Mesenchymal stem cell (in vitro differentiated cells and primary cell): ENCODE results near the gene EVL.

Experiments
- DNase-seq: peaks from one replicate; pipeline ENCODE4 v3.0.0-alpha.2; 2013
- H2AFZ ChIP-seq: one replicate; pipeline ENCODE4 v1.6.1; 2013; ENCODE audit warnings: low read depth, mild to moderate bottlenecking, control low read depth, inconsistent platforms, low read length, moderate library complexity
- H2AK5ac ChIP-seq: 2 replicates; pipeline ENCODE4 v1.6.1; 2013; ENCODE audit warnings: low read length, moderate library complexity, mild to moderate bottlenecking, inconsistent platforms; ENCODE audit not compliant: severe bottlenecking
- H2BK120ac ChIP-seq: one replicate; pipeline ENCODE4 v1.6.1; 2013; ENCODE audit warnings: low read depth, mild to moderate bottlenecking, inconsistent platforms, low read length, moderate library complexity
- H2BK12ac ChIP-seq, 2 experiments: one replicate each; pipeline ENCODE4 v1.6.1; 2013; ENCODE audit warnings: inconsistent platforms in 2 of 2, low read length in 2 of 2, mild to moderate bottlenecking in 2 of 2, moderate library complexity in 2 of 2, control low read depth in 1 of 2
- H2BK15ac ChIP-seq: one replicate; pipeline ENCODE4 v1.6.1; 2013; ENCODE audit warnings: mild to moderate bottlenecking, low read depth, inconsistent platforms; ENCODE audit not compliant: poor library complexity, severe bottlenecking
- H2BK5ac ChIP-seq: 2 replicates; pipeline ENCODE4 v1.6.1; 2013; ENCODE audit warnings: low read depth, mild to moderate bottlenecking, low read length, control low read depth, inconsistent platforms; ENCODE audit not compliant: poor library complexity, severe bottlenecking
- H3K14ac ChIP-seq, 2 experiments: one replicate each; pipeline ENCODE4 v1.6.1; 2013; ENCODE audit warnings: inconsistent platforms in 2 of 2, low read length in 2 of 2, control low read depth in 1 of 2, mild to moderate bottlenecking in 1 of 2, moderate library complexity in 1 of 2
- H3K18ac ChIP-seq, 2 experiments: one replicate each; pipeline ENCODE4 v1.6.1; 2013; ENCODE audit warnings: inconsistent platforms in 2 of 2, low read length in 2 of 2, control low read depth in 1 of 2, low read depth in 1 of 2, mild to moderate bottlenecking in 1 of 2
- H3K23ac ChIP-seq, 2 experiments: one replicate each; pipeline ENCODE4 v1.6.1; 2013; ENCODE audit warnings: inconsistent platforms in 2 of 2, low read length in 2 of 2, mild to moderate bottlenecking in 2 of 2, moderate library complexity in 2 of 2, control low read depth in 1 of 2
- H3K27ac ChIP-seq: 2 replicates; pipeline ENCODE4 v1.5.1; 2013; ENCODE audit warnings: mild to moderate bottlenecking, moderate library complexity, low read length, control low read depth, inconsistent platforms; ENCODE audit not compliant: poor library complexity, severe bottlenecking
- H3K27me3 ChIP-seq, 2 experiments: 2 replicates each; pipeline versions ENCODE4 v1.6.1 to v1.7.0; 2013; ENCODE audit warnings: low read length in 2 of 2, mild to moderate bottlenecking in 2 of 2, moderate library complexity in 2 of 2, control low read depth in 1 of 2, inconsistent platforms in 1 of 2; ENCODE audit not compliant: control insufficient read depth in 1 of 2, insufficient read depth in 1 of 2
- H3K36me3 ChIP-seq, 2 experiments: 2 replicates each; pipeline versions ENCODE4 v1.6.1 to v1.7.0; 2013; ENCODE audit warnings: low read length in 2 of 2, control low read depth in 1 of 2, inconsistent platforms in 1 of 2, low read depth in 1 of 2, mild to moderate bottlenecking in 1 of 2; ENCODE audit not compliant: insufficient read depth in 2 of 2, control insufficient read depth in 1 of 2
- H3K4ac ChIP-seq, 2 experiments: one replicate each; pipeline ENCODE4 v1.6.1; 2013; ENCODE audit warnings: inconsistent platforms in 2 of 2, low read length in 2 of 2, mild to moderate bottlenecking in 2 of 2, moderate library complexity in 2 of 2, control low read depth in 1 of 2, low read depth in 1 of 2
- H3K4me1 ChIP-seq: 2 replicates; pipeline ENCODE4 v1.6.1; 2013; ENCODE audit warnings: low read depth, low read length, control low read depth; ENCODE audit not compliant: control insufficient read depth, insufficient read depth
- H3K4me2 ChIP-seq: 2 replicates; pipeline ENCODE4 v1.6.1; 2013; ENCODE audit warnings: low read length, mild to moderate bottlenecking, inconsistent platforms; ENCODE audit not compliant: poor library complexity, severe bottlenecking
- H3K4me3 ChIP-seq, 2 experiments: 2 replicates each; pipeline versions ENCODE4 v1.5.1 to v1.7.0; 2013; ENCODE audit warnings: low read length in 2 of 2, mild to moderate bottlenecking in 2 of 2, control low read depth in 1 of 2, low read depth in 1 of 2; ENCODE audit not compliant: insufficient read depth in 1 of 2
- H3K79me1 ChIP-seq: replicated peaks from 2 replicates; pipeline ENCODE4 v1.6.1; 2013; ENCODE audit warnings: mild to moderate bottlenecking, control low read depth, low read length, inconsistent platforms; ENCODE audit not compliant: poor library complexity, severe bottlenecking
- H3K9ac ChIP-seq: 2 replicates; pipeline ENCODE4 v1.7.0; 2013; ENCODE audit warnings: mild to moderate bottlenecking, low read length, moderate library complexity
- H3K9me3 ChIP-seq: 2 replicates; pipeline ENCODE4 v1.7.0; 2013; ENCODE audit warnings: mild to moderate bottlenecking, low read length; ENCODE audit not compliant: control insufficient read depth
- H4K8ac ChIP-seq: one replicate; pipeline ENCODE4 v1.6.1; 2013; ENCODE audit warnings: inconsistent platforms, mild to moderate bottlenecking, low read length, moderate library complexity
- H4K91ac ChIP-seq: one replicate; pipeline ENCODE4 v1.6.1; 2013; ENCODE audit warnings: mild to moderate bottlenecking, low read length, inconsistent platforms
- WGBS: methylation state at CpG from one replicate; pipeline ENCODE4 v1.1.7; 2013; ENCODE audit warnings: mixed read lengths; 5-methylcytosine and 5-hydroxymethylcytosine counted together

The EVL gene

DNA sequence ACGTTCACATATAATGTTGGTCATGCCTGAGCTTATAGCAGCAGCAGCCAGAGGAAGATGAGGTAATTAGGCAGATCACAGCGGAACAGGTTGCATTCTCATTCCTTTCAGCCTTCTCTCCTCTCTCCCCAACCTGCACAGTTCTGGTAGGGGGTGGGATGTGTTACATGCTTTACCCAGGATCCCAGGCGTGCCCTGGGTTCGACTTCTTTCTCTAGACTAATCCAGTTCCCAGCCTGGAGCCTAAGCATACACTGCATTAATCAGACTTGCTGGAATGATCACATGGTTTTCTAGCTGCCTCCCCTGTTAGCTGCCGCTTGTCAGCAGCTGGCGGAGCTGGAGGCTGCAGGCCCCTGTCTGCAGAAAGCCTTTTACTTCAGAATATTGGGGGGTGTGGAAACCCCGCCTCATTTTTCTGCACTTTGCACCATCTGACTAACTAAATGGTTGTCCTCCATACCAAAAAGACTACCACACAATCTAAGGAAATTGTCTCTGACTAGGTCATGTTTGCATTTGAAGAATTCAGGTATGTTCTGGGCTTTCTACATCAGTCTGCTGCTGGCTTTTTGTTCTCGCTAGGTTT lies 46.0 kb upstream of the EVL start:
- WGBS, result 63% methylated on average over 7 of the region's 8 CpGs
- no peak overlapping the region for H2AFZ ChIP-seq
- H2BK120ac ChIP-seq, result no peak overlapping the region
- H3K4me3 ChIP-seq, result no peak overlapping the region
- H3K4me2 ChIP-seq, result peak overlapping the region; percentile 43
- DNase-seq, result peak; percentile 61
- H4K91ac ChIP-seq, result no peak overlapping the region
- no peak overlapping the region for H4K8ac ChIP-seq
- H3K79me1 ChIP-seq, result peaks cover 44% of the 10 kb centered on the region
- no peak overlapping the region for H3K14ac ChIP-seq
- peaks cover 16% of the 10 kb centered on the region for H3K4me1 ChIP-seq
- peak overlapping the region in 1 of 2 experiments; percentile 81 for H2BK12ac ChIP-seq
- no peaks in the 10 kb centered on the region for H3K36me3 ChIP-seq
- H3K18ac ChIP-seq, result peak overlapping the region in 1 of 2 experiments; percentile 28
- no peaks in the 10 kb centered on the region for H3K27me3 ChIP-seq
- no peak overlapping the region for H2BK15ac ChIP-seq
- H3K27ac ChIP-seq, result peak overlapping the region; percentile 22
- no peaks in the 10 kb centered on the region for H3K9me3 ChIP-seq
- H3K23ac ChIP-seq, result peak overlapping the region in 1 of 2 experiments; percentile 80
- H3K9ac ChIP-seq, result no peak overlapping the region
- no peak overlapping the region for H3K4ac ChIP-seq
- no peak overlapping the region for H2AK5ac ChIP-seq
- no peak overlapping the region for H2BK5ac ChIP-seq

DNA sequence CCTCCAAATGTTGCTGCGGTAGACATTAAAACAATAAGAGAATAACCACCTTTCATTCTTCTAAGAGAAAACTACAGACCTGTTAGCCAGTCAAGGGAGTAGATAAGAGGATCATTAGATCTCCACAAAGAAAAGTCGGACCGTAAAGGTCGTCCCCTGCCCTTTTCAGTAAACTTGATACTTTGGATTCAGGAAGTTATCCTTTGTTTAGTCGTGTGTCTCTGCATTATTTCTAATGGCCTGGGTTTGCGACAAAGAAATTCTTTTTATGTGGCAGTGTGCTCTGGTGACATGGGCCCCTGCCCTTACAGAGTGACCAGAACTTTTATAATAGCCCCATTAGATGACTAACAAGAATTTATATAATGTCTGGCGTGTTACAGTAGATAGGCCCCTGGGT lies 44.6 kb upstream of the EVL start:
- Histone ChIP-seq H2AK5ac (no peak overlapping the region), H3K14ac (no peak overlapping the region), H2BK15ac (no peak overlapping the region), H4K8ac (no peak overlapping the region), H3K23ac (no peak overlapping the region), H3K9ac (no peak overlapping the region), H2BK5ac (no peak overlapping the region), H2BK120ac (no peak overlapping the region), H3K4me3 (no peak overlapping the region), H3K27me3 (no peaks in the 10 kb centered on the region), H3K4ac (no peak overlapping the region), H3K4me1 (peaks cover 18% of the 10 kb centered on the region), H2BK12ac (no peak overlapping the region), H3K9me3 (no peaks in the 10 kb centered on the region), H2AFZ (no peak overlapping the region), H3K36me3 (no peaks in the 10 kb centered on the region), H3K18ac (no peak overlapping the region), H3K27ac (no peak overlapping the region), H4K91ac (no peak overlapping the region), H3K4me2 (no peak overlapping the region), H3K79me1 (peaks cover 48% of the 10 kb centered on the region)
- no peak for DNase-seq
- WGBS, result 77% methylated on average over 6 of the region's 7 CpGs

DNA sequence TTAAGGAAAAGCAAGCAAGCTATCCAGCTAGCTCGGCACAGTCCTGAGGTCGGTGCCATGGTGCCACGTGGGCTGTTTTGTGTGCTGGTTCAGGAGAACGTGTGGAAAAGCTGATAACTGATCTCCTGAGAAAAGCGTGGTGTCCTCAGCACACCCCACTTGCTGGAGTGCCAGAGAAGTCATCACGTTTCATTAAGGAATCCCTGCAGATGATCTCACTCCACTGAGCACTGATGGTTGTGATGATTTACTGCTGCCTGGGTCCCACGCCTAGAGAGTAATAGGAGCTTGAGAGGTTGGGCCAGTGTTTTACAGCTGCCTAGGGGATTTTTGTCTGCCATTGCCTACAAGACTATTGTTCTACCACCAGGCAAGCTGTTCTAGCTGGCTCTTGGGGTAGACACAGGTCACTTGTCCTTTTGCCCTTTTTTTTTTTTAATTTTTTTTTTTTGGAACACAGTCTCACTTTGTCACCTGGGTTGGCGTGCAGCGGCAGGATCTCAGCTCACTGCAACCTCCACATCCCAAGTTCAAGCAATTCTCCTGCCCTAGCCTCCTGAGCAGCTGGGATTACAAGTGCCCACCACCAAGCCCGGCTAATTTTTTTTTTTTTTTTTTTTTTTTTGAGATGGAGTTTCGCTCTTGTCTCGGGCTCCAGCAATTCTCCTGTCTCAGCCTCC lies 42.3 kb upstream of the EVL start:
- WGBS, result 65% methylated on average over 9 of the region's 12 CpGs
- H3K18ac ChIP-seq, result peak overlapping the region in 1 of 2 experiments; percentile 78
- H2BK5ac ChIP-seq, result no peak overlapping the region
- H3K4me3 ChIP-seq, result peak overlapping the region in 1 of 2 experiments; percentile 6
- no peaks in the 10 kb centered on the region for H3K36me3 ChIP-seq
- peaks cover 21% of the 10 kb centered on the region for H3K4me1 ChIP-seq
- peak overlapping the region in 1 of 2 experiments; percentile 41 for H3K14ac ChIP-seq
- no peak overlapping the region for H2BK120ac ChIP-seq
- H3K9me3 ChIP-seq, result no peaks in the 10 kb centered on the region
- peak; percentile 82 for DNase-seq
- H4K8ac ChIP-seq, result peak overlapping the region; percentile 30
- peak overlapping the region; percentile 73 for H4K91ac ChIP-seq
- no peak overlapping the region for H3K4me2 ChIP-seq
- H3K79me1 ChIP-seq, result peaks cover 47% of the 10 kb centered on the region
- H2BK12ac ChIP-seq, result no peak overlapping the region
- H3K27me3 ChIP-seq, result no peaks in the 10 kb centered on the region
- H3K27ac ChIP-seq, result no peak overlapping the region
- H2AFZ ChIP-seq, result no peak overlapping the region
- no peak overlapping the region for H2AK5ac ChIP-seq
- H3K4ac ChIP-seq, result no peak overlapping the region
- no peak overlapping the region for H3K23ac ChIP-seq
- no peak overlapping the region for H2BK15ac ChIP-seq
- peak overlapping the region; percentile 20 for H3K9ac ChIP-seq

DNA sequence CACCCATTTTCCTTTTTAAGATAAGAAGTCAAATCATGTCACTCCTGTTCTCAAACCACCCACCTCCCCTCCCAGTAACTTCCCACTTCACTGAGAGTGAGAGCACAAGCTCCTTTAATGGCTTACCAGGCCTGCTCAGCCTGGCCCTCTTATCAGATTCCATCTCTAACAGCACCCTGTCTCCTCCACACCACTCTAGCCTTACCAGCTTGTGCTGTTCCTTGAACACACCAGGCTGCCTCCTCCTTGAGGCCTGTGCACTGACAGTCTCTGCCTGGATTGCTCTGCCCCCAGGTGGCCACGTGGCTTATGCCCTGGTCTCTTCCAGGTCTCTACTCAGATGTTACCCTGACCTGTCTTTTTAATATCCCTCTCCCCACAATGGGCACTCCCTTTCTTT lies 40.1 kb upstream of the EVL start:
- no peak overlapping the region for H2BK120ac ChIP-seq
- peak overlapping the region; percentile 9 to 70 for H2BK12ac ChIP-seq
- H3K27me3 ChIP-seq, result no peaks in the 10 kb centered on the region
- peak overlapping the region; percentile 52 for H4K91ac ChIP-seq
- no peak overlapping the region for H3K23ac ChIP-seq
- peak; percentile 45 for DNase-seq
- H3K9ac ChIP-seq, result no peak overlapping the region
- peaks cover 17% of the 10 kb centered on the region for H3K4me1 ChIP-seq
- peak overlapping the region in 1 of 2 experiments; percentile 35 for H3K14ac ChIP-seq
- peaks cover 45% of the 10 kb centered on the region for H3K79me1 ChIP-seq
- no peaks in the 10 kb centered on the region for H3K9me3 ChIP-seq
- H2AFZ ChIP-seq, result peak overlapping the region; percentile 77
- WGBS, result 12% methylated on average over 1 of the region's 1 CpG
- H3K18ac ChIP-seq, result peak overlapping the region in 1 of 2 experiments; percentile 91
- no peak overlapping the region for H3K4me3 ChIP-seq
- H2BK5ac ChIP-seq, result no peak overlapping the region
- peak overlapping the region; percentile 34 for H2AK5ac ChIP-seq
- H2BK15ac ChIP-seq, result no peak overlapping the region
- no peak overlapping the region for H3K4me2 ChIP-seq
- H4K8ac ChIP-seq, result peak overlapping the region; percentile 8
- no peak overlapping the region for H3K4ac ChIP-seq
- H3K27ac ChIP-seq, result no peak overlapping the region
- H3K36me3 ChIP-seq, result no peaks in the 10 kb centered on the region
